LNCaP clone FGC (cell line): ENCODE data around the gene VAV1.

Experiments used
- DNase-seq: peaks from one replicate; pipeline ENCODE4 v3.0.0-alpha.2; 2011; ENCODE audit warnings: low read depth
- H3K4me3 ChIP-seq: 2 replicates; pipeline ENCODE4 v1.5.1; 2011; ENCODE audit warnings: mild to moderate bottlenecking, low read depth, low read length, control low read depth
- TF ChIP-seq, protein P1 (sequence below): IDR thresholded peaks from 2 replicates; pipeline ENCODE4 v1.5.1; 2012; ENCODE audit warnings: mild to moderate bottlenecking; ENCODE audit not compliant: control insufficient read depth, insufficient read depth; ENCODE audit errors: extremely low read depth

Gene VAV1

DNA sequence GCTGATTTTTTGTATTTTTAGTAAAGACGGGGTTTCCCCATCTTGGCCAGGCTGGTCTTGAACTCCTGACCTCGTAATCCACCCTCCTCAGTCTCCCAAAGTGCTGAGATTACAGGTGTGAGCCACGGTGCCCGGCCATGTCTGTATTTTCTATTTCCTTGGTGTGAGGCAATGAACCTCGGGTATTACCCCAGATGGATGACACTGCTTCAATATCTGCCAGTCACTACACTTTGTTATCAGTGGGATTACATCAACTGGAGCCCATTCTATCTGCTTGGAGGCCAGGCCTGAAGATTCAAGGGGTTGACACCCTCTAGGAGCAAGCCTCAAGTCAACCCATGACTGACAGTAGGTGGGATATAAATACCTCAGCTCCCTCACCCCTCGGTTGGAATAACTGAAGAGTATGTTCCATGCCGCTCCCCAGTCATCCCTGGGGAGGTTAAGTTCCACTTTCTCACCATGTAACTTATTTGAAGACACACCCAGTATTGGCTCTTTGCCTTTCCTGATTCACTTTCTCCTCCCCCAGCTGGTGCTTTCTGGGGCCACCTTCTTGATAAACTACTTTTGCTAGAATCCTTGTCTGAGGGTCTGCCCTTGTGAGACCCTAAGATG lies 113.9 kb downstream of the VAV1 start:
- no peak overlapping the region for H3K4me3 ChIP-seq
- DNase-seq = no peak
- TF ChIP-seq, protein P1, sequence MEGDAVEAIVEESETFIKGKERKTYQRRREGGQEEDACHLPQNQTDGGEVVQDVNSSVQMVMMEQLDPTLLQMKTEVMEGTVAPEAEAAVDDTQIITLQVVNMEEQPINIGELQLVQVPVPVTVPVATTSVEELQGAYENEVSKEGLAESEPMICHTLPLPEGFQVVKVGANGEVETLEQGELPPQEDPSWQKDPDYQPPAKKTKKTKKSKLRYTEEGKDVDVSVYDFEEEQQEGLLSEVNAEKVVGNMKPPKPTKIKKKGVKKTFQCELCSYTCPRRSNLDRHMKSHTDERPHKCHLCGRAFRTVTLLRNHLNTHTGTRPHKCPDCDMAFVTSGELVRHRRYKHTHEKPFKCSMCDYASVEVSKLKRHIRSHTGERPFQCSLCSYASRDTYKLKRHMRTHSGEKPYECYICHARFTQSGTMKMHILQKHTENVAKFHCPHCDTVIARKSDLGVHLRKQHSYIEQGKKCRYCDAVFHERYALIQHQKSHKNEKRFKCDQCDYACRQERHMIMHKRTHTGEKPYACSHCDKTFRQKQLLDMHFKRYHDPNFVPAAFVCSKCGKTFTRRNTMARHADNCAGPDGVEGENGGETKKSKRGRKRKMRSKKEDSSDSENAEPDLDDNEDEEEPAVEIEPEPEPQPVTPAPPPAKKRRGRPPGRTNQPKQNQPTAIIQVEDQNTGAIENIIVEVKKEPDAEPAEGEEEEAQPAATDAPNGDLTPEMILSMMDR = no peak

DNA sequence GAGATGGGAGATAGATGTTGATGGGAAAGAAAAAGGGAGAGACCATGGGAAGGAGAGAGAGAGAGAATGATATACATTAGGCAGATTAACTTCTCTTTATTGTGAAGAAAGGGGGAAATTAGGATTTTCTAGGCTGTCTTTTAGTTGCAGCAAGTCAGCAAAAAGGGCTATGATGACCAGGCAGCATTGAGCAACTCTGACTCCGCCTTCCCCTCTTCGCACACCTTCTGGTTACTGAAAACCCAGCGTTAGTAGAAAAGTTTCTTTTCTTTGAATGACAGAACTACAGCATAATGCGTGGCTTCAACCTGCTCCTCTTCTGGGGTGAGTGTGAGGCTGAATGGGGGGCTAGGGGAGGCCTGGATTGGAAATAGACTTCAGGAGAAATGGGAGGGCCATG lies 114.8 kb downstream of the VAV1 start, which contains the start of gene ADGRE1:
Gene ADGRE1 (plus strand): TSS at position 264 of the 400 bp plus-strand sequence. CDS start 30 bp downstream, at position 294.
- TF ChIP-seq, protein P1 = no peak
- DNase-seq = no peak
- no peak within 1 kb of the TSS for H3K4me3 ChIP-seq

DNA sequence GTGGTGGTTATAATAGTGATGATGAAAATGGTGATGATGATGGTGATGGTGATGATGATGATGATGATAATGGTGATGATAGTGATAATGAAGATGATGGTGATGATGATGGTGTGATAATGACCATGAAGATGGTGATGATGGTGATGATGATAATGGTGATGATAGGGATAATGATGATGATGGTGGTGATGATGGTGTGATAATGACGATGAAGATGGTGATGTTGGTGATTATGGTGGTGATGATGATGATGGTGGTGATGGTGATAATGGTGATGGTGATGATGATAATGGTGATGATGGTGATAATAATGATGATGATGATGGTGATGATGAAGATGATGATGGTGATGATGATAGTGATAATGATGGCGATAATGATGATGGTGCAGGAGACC lies 116.5 kb downstream of the VAV1 start:
- TF ChIP-seq, protein P1 = no peak
- no peak for DNase-seq
- no peak overlapping the region for H3K4me3 ChIP-seq

DNA sequence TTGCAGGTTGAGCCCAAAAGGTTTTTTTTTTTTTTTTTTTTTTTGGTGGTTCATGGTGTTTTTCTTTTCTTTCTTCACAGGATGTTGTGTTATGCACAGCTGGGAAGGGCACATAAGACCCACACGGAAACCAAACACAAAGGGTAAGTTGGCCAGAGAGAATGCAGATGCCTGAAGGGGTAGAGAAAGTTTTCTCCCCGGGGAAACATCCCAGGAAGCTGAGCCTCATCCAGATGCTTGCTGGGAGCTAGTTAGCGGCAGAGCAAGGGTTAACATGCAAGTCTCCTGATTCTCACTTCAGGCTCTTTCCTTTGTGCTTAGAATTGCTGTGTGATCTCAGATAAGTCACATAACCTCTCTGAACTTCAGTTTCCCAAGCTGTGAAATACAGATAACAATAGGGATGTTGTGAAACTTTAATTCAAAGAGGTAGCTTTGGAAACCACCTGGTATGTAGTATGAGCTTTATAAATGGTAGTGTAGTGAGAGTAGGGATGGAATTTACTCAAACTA lies 117.9 kb downstream of the VAV1 start:
- no peak for DNase-seq
- no peak overlapping the region for H3K4me3 ChIP-seq
- TF ChIP-seq, protein P1 = no peak

DNA sequence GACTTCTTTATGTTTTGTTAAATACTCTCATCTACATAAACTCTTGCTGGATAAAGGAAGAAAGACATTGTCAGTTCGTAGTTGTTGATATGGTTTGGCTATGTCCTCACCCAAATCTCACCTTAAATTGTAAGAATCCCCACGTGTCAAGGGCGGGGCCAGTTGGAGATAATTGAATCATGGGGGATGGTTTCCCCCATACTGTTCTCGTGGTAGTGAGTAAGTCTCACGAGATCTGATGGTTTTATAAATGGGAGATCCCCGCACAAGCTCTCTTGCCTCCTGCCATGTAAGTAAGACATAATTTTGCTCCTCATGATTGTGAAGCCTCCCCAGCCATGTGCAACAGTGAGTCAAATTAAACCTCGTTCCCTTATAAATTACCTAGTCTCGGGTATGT lies 118.4 kb downstream of the VAV1 start:
- DNase-seq = no peak
- no peak overlapping the region for H3K4me3 ChIP-seq
- TF ChIP-seq, protein P1 = no peak

DNA sequence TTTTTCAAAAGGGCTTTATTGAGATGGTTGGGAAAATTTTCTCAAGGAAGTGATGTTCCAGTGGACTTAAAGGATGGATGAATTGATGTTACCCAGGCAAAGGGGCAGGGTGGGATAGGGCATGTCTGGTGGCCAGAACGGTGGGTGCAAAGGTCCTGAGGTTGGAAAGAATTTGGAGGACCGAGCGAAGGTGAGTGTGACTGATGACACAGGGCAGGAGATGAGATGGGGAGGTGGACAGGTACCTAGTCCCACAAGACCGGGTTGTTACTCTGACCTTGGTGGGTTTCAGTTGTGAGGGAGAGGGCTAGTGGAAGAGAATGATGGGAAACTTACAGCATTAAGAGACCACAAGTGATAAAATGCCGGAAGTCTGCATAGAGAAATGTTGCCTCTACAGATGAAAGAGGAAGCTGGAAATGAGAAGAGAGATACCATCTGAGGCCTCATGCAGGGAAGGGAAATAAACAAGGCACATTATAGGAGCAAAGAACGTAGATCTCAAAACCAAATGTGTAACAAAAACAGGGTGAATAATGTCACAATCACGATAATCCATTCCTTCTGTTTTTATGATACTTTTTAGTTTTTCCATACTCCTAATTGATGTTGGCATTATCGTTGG lies 119.4 kb downstream of the VAV1 start:
- DNase-seq = no peak
- H3K4me3 ChIP-seq = no peak overlapping the region
- TF ChIP-seq, protein P1 = no peak
